Measurements from ENCODE around the gene CYP2R1. TPM values are rescaled to one million over a fixed set of nuclear protein-coding genes. Genes with fewer than 3 reads are reported as not detected.

The CYP2R1 gene
- total and polyA plus RNA-seq, 2 of the 13 experiments (the other 11 are each of a cell fraction or from before 2014, with no cell fraction given), result 0.59 to 0.60 TPM

DNA sequence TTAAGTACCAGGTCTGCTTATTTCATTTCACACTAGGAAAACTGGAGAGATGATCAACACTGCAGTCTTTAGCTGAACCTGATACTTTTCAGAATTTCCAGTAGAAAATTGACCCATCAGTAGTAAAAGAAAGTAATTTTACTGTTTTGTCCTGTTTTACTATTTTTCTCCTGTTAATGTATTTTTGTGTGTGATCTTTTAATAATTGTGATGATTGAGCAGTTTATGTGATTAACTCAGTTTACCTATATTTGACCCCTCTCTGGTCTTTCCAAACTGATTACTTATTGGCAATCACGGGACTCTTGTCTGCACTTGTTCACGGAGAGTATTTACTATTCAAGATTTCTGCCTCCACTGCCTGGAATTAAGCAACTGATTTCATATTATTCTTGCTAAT, 546 bp upstream of the CYP2R1 start:
- ChIA-PET CTCF (ENCODE audit: low intra/inter-chr PET ratio, low total read pairs) (no interaction called here), POLR2A (interaction anchor here (1.5 kb wide), 1 partner anchor 15 kb away, joined by 9 read pairs; no protein-coding TSS in a partner anchor)
- no peak overlapping the region for H3K27ac ChIP-seq (ENCODE audit: extremely low read length, insufficient read depth, low read length)
- H4K20me1 ChIP-seq (ENCODE audit: insufficient read depth, low read length), result no peaks in the 10 kb centered on the region
- H3K4me1 ChIP-seq (ENCODE audit: insufficient read depth, low read length), result peaks cover 7% of the 10 kb centered on the region
- BruUV-seq (replicated peaks), result no TSS peak
- H3K79me2 ChIP-seq (ENCODE audit: insufficient read depth, low read length), result no peaks in the 10 kb centered on the region
- H2AFZ ChIP-seq (ENCODE audit: low read length), result no peak overlapping the region
- H3K9me3 ChIP-seq (ENCODE audit: low read length), result no peaks in the 10 kb centered on the region
- in situ Hi-C loops (cut with HindIII; ENCODE audit: extremely low pct_ligation_motif_present, low pct_unique_long_range_greater_than_20kb) (no loop called here), intact Hi-C loops (cut with micrococcal nuclease; ENCODE audit: unreplicated experiment) (no loop called here)
- no peak for DNase-seq (ENCODE audit: low spot score)
- ATAC-seq, result no peak
- TF ChIP-seq MAFK (conservative IDR thresholded peaks at IDR 0.05 in 1 of 2, IDR thresholded peaks at IDR 0.05 in 1 of 2; ENCODE audit: low read length in 2 of 2) (peak; percentile 22 to 42; a peak in 2 of 4 replicates), GTF3A (CRISPR knock-in tag; conservative IDR thresholded peaks at IDR 0.05) (peak; percentile 63; the same call in 1 of the 2 replicates), SATB2 (CRISPR knock-in tag; IDR thresholded peaks at IDR 0.05) (0 out of 2 replicates have a peak, but pooled peaks have one; percentile 14), MED1 (CRISPR knock-in tag; IDR thresholded peaks at IDR 0.05) (no peak), ZSCAN20 (CRISPR knock-in tag; IDR thresholded peaks at IDR 0.05; ENCODE audit: borderline replicate concordance) (no peak), RFX3 (CRISPR knock-in tag; IDR thresholded peaks at IDR 0.05) (no peak), SNRNP70 (IDR thresholded peaks at IDR 0.05; ENCODE audit: low read depth, low read length) (no peak), MATR3 (CRISPR knock-in tag; IDR thresholded peaks at IDR 0.05) (no peak)
- TF ChIP-seq, protein P1, sequence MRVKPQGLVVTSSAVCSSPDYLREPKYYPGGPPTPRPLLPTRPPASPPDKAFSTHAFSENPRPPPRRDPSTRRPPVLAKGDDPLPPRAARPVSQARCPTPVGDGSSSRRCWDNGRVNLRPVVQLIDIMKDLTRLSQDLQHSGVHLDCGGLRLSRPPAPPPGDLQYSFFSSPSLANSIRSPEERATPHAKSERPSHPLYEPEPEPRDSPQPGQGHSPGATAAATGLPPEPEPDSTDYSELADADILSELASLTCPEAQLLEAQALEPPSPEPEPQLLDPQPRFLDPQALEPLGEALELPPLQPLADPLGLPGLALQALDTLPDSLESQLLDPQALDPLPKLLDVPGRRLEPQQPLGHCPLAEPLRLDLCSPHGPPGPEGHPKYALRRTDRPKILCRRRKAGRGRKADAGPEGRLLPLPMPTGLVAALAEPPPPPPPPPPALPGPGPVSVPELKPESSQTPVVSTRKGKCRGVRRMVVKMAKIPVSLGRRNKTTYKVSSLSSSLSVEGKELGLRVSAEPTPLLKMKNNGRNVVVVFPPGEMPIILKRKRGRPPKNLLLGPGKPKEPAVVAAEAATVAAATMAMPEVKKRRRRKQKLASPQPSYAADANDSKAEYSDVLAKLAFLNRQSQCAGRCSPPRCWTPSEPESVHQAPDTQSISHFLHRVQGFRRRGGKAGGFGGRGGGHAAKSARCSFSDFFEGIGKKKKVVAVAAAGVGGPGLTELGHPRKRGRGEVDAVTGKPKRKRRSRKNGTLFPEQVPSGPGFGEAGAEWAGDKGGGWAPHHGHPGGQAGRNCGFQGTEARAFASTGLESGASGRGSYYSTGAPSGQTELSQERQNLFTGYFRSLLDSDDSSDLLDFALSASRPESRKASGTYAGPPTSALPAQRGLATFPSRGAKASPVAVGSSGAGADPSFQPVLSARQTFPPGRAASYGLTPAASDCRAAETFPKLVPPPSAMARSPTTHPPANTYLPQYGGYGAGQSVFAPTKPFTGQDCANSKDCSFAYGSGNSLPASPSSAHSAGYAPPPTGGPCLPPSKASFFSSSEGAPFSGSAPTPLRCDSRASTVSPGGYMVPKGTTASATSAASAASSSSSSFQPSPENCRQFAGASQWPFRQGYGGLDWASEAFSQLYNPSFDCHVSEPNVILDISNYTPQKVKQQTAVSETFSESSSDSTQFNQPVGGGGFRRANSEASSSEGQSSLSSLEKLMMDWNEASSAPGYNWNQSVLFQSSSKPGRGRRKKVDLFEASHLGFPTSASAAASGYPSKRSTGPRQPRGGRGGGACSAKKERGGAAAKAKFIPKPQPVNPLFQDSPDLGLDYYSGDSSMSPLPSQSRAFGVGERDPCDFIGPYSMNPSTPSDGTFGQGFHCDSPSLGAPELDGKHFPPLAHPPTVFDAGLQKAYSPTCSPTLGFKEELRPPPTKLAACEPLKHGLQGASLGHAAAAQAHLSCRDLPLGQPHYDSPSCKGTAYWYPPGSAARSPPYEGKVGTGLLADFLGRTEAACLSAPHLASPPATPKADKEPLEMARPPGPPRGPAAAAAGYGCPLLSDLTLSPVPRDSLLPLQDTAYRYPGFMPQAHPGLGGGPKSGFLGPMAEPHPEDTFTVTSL (CRISPR knock-in tag; IDR thresholded peaks at IDR 0.05; ENCODE audit: borderline replicate concordance), result no peak
- no peak for FAIRE-seq
- H3K36me3 ChIP-seq (replicated peaks in 1 of 2; ENCODE audit: control insufficient read depth in 1 of 2, insufficient read depth in 2 of 2, low read length in 2 of 2), result no peaks in the 10 kb centered on the region
- peak overlapping the region; percentile 13 to 61 (median 13); a peak in 5 of 6 replicates for H3K4me3 ChIP-seq (replicated peaks in 1 of 3; ENCODE audit: insufficient read depth in 1 of 3, low read depth in 2 of 3, low read length in 3 of 3)
- H3K9ac ChIP-seq (ENCODE audit: insufficient read depth, low read depth, low read length), result no peak overlapping the region
- H3K4me2 ChIP-seq (ENCODE audit: low read depth, low read length), result peak overlapping the region; percentile 71
- 53% methylated on average over 2 of the region's 2 CpGs for WGBS (ENCODE audit: low lambda C conversion rate)
- 0 out of 5 replicates have a peak, but pooled peaks cover 0 to 1% of the 10 kb centered on the region in 2 experiments for H3K27me3 ChIP-seq (ENCODE audit: control insufficient read depth in 1 of 2, insufficient read depth in 2 of 2, low read length in 2 of 2)

Data from HepG2 (cell line).